Measurements from ENCODE around the gene IGF2R. TPM values are rescaled to one million over a fixed set of nuclear protein-coding genes. Genes with fewer than 3 reads are reported as not detected.
A peak's percentile ranks its signal among the peaks of the same experiment; 100 is the strongest.

Gene IGF2R
- total RNA-seq, 5 donors from 2014 or later (not counting 1 experiment from before 2014, with no cell fraction given) = 63.4 to 87.5 (median 70.5) TPM

DNA sequence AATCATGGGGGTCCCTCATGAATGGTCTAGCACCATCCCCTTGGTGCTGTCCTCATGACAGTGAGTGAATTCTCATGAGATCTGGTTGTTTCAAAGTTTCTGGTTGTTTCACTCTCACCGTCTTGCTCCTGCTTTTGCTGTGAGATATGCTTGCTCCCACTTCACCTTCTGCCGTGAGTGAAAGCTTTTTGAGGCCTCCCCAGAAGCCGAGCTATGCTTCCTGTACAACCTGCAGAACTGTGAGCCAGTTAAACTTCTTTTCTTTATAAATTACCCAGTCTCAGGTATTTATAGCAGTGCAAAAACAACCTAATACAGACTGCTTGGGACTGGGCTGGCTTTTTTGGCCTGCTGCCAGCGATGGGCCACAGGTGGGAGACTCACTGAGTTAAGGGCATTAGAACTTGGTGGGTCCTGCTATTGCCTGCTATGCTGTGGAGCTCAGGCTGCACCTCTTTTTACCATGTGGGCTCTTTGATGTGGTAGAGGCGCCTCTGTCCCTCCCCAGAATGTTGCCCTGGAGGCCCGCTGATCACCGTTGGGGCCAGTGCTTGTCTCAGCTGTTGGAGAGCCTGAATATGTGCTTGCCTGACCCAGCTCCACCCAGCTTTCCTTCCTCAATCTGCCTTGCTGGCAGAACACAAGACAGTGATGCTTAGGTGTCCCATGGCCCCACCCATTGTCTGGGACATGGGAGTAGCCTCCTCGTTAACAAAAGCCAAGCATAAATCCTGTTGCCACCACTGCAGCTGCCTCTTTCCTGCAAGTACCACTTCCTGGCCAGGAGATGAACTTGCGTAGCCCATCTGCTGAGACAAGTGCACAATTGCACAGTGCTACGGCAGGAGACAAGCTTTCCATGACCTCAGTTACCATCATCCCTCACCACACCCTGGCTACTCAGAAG is 47.1 kb downstream of the IGF2R start:
- Mint-ChIP-seq H3K4me3 (peak overlapping the region; percentile 46 to 64 (median 55)), H3K36me3 (peaks cover 42% of the 10 kb centered on the region), H3K4me1 (peaks cover 54 to 65% (median 59%) of the 10 kb centered on the region in 3 donors), H3K27ac (peak overlapping the region; percentile 96 to 97), H3K27me3 (no peaks in the 10 kb centered on the region), H3K9me3 (no peaks in the 10 kb centered on the region)
- H3K27me3 ChIP-seq (replicated peaks in 1 of 2; ENCODE audit: control insufficient read depth in 2 of 2, extremely low read depth in 1 of 2, insufficient read depth in 2 of 2, low read length in 1 of 2) = no peaks in the 10 kb centered on the region
- WGBS (ENCODE audit: insufficient coverage) = 4% methylated on average over 8 of the region's 10 CpGs
- ChIA-PET CTCF (interaction anchor here in 1 of 2 donors (0.6 to 1.2 kb wide), 5 partner anchors 12 to 946 kb away, joined by 3 read pairs; no protein-coding TSS in a partner anchor), POLR2A (interaction anchor here (0.6 kb wide), 5 partner anchors 8 to 1000 kb away, joined by 3 read pairs; no protein-coding TSS in a partner anchor)
- H3K36me3 ChIP-seq (ENCODE audit: control insufficient read depth in 2 of 2, extremely low read depth in 1 of 2, insufficient read depth in 1 of 2, low read length in 1 of 2) = peaks cover 0 to 18% of the 10 kb centered on the region in 2 donors
- peaks cover 2% of the 10 kb centered on the region for H3K9me3 ChIP-seq
- H3K4me3 ChIP-seq (ENCODE audit: control insufficient read depth in 1 of 2, extremely low read depth in 1 of 2, low read length in 1 of 2) = peak overlapping the region in 1 of 2 donors; percentile 15
- H3K4me1 ChIP-seq (ENCODE audit: control insufficient read depth in 1 of 2, extremely low read depth in 1 of 2, insufficient read depth in 2 of 2, low read length in 2 of 2) = peaks cover 32 to 33% of the 10 kb centered on the region in 2 experiments
- peak in 29 of 35 experiments; percentile 12 to 58 (median 25) for DNase-seq
- peak overlapping the region; percentile 82 for H3K27ac ChIP-seq (ENCODE audit: low read length)
- ATAC-seq (replicated peaks in 1 of 4) = peak; percentile 63 to 69 (median 67)

DNA sequence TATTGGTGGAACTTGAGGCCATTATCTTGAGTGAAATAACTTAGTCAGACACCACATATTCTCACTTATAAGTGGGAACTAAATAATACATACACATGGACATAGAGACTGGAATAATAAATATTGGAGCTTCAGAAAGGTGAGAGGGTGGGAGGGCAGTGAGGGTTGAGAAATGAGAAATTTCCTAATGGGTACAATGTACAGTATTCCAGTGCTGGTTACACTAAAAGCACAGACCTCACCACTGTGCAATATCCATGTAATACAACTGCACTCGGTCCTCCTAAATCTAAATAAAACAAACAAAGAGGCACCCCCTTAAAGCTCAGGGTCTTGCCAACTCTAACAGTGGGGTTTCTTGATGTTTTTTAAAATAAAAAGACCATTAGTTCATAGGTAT is 53.2 kb downstream of the IGF2R start:
- H3K27ac ChIP-seq (ENCODE audit: low read length) = no peak overlapping the region
- peaks cover 2% of the 10 kb centered on the region for H3K9me3 ChIP-seq
- H3K27me3 ChIP-seq (replicated peaks in 1 of 2; ENCODE audit: control insufficient read depth in 2 of 2, extremely low read depth in 1 of 2, insufficient read depth in 2 of 2, low read length in 1 of 2) = no peaks in the 10 kb centered on the region
- Mint-ChIP-seq H3K9me3 (no peaks in the 10 kb centered on the region), H3K36me3 (peaks cover 27% of the 10 kb centered on the region), H3K27ac (no peak overlapping the region), H3K4me1 (peaks cover 10 to 19% (median 15%) of the 10 kb centered on the region in 3 donors), H3K27me3 (no peaks in the 10 kb centered on the region), H3K4me3 (no peak overlapping the region)
- ChIA-PET CTCF (interaction anchor here in 1 of 2 donors (0.6 kb wide), 1 partner anchor 298 kb away, joined by 3 read pairs; no protein-coding TSS in a partner anchor), POLR2A (interaction anchor here in 1 of 2 donors (0.6 kb wide), 1 partner anchor 322 kb away, joined by 3 read pairs; no protein-coding TSS in a partner anchor)
- DNase-seq (no peak), ATAC-seq (replicated peaks in 1 of 4) (no peak)
- no peaks in the 10 kb centered on the region for H3K4me1 ChIP-seq (ENCODE audit: control insufficient read depth in 1 of 2, extremely low read depth in 1 of 2, insufficient read depth in 2 of 2, low read length in 2 of 2)
- WGBS (ENCODE audit: insufficient coverage) = no CpG with 5 or more reads among the region's 1 CpG
- H3K4me3 ChIP-seq (ENCODE audit: control insufficient read depth in 1 of 2, extremely low read depth in 1 of 2, low read length in 1 of 2) = no peak overlapping the region
- peaks cover 0 to 31% of the 10 kb centered on the region in 2 donors for H3K36me3 ChIP-seq (ENCODE audit: control insufficient read depth in 2 of 2, extremely low read depth in 1 of 2, insufficient read depth in 1 of 2, low read length in 1 of 2)

DNA sequence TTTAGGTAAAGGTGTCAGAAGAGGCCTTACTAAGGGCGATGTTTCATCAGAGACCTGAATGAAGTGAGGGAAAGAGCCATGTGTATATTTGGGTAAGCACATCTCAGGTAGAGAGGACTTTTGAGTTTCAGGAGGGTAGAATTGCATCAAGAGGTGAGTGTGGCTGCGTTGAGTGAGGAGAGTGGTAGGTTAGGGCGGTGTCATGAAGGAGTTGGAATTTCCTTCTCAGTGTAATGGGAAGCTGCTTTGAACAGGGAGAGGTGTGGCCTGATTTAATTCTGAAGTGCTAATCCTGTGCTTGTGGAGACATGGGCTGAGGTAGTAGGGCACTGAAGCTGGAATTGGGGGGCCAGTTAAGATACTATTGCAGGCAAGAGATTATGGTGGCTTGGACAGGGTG is 53.9 kb downstream of the IGF2R start:
- no peak overlapping the region for H3K27ac ChIP-seq (ENCODE audit: low read length)
- peaks cover 32% of the 10 kb centered on the region for H3K36me3 Mint-ChIP-seq
- peaks cover 0 to 37% of the 10 kb centered on the region in 2 donors for H3K36me3 ChIP-seq (ENCODE audit: control insufficient read depth in 2 of 2, extremely low read depth in 1 of 2, insufficient read depth in 1 of 2, low read length in 1 of 2)
- no peaks in the 10 kb centered on the region for H3K9me3 Mint-ChIP-seq
- ATAC-seq (replicated peaks in 1 of 4) (no peak), DNase-seq (no peak)
- 98% methylated on average over 3 of the region's 3 CpGs for WGBS (ENCODE audit: insufficient coverage)
- no peaks in the 10 kb centered on the region for H3K27me3 Mint-ChIP-seq
- H3K27ac Mint-ChIP-seq = no peak overlapping the region
- H3K4me1 ChIP-seq (ENCODE audit: control insufficient read depth in 1 of 2, extremely low read depth in 1 of 2, insufficient read depth in 2 of 2, low read length in 2 of 2) = no peaks in the 10 kb centered on the region
- peaks cover 14 to 20% (median 14%) of the 10 kb centered on the region in 3 donors for H3K4me1 Mint-ChIP-seq
- H3K9me3 ChIP-seq = peaks cover 2% of the 10 kb centered on the region
- H3K4me3 ChIP-seq (ENCODE audit: control insufficient read depth in 1 of 2, extremely low read depth in 1 of 2, low read length in 1 of 2) = no peak overlapping the region
- POLR2A ChIA-PET = no interaction called here
- H3K27me3 ChIP-seq (replicated peaks in 1 of 2; ENCODE audit: control insufficient read depth in 2 of 2, extremely low read depth in 1 of 2, insufficient read depth in 2 of 2, low read length in 1 of 2) = no peaks in the 10 kb centered on the region
- CTCF ChIA-PET = interaction anchor here in 1 of 2 donors (0.6 kb wide), 1 partner anchor 298 kb away, joined by 3 read pairs; no protein-coding TSS in a partner anchor
- H3K4me3 Mint-ChIP-seq = no peak overlapping the region

DNA sequence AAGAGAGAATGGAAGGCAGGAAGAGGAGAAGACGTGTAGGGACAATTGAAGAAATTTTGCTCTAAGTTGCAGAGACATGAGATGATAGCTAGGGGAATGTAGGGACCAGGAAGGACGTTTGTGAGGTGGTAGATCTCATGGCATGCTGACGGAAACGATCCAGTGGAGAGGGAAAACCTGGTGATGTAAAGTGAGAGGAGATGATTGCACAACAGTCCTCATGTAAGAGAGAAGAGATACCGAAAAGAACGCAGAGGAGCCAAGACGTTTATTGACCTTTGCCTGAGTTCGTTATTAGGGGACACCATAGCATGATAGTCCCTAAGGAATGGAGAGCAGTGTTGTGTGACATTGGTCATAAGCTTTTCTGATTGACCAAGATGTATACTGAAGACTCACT is 55.3 kb downstream of the IGF2R start:
- no peak for DNase-seq
- Histone ChIP-seq H3K27ac (ENCODE audit: low read length) (no peak overlapping the region), H3K4me1 (ENCODE audit: control insufficient read depth in 1 of 2, extremely low read depth in 1 of 2, insufficient read depth in 2 of 2, low read length in 2 of 2) (peaks cover 0 to 2% of the 10 kb centered on the region in 2 experiments), H3K9me3 (no peaks in the 10 kb centered on the region), H3K27me3 (replicated peaks in 1 of 2; ENCODE audit: control insufficient read depth in 2 of 2, extremely low read depth in 1 of 2, insufficient read depth in 2 of 2, low read length in 1 of 2) (no peaks in the 10 kb centered on the region), H3K4me3 (ENCODE audit: control insufficient read depth in 1 of 2, extremely low read depth in 1 of 2, low read length in 1 of 2) (no peak overlapping the region), H3K36me3 (ENCODE audit: control insufficient read depth in 2 of 2, extremely low read depth in 1 of 2, insufficient read depth in 1 of 2, low read length in 1 of 2) (peaks cover 0 to 45% of the 10 kb centered on the region in 2 donors)
- Mint-ChIP-seq H3K36me3 (peaks cover 28% of the 10 kb centered on the region), H3K27me3 (no peaks in the 10 kb centered on the region), H3K4me1 (peaks cover 10 to 15% (median 15%) of the 10 kb centered on the region in 3 donors), H3K4me3 (no peak overlapping the region), H3K27ac (no peak overlapping the region), H3K9me3 (no peaks in the 10 kb centered on the region)
- WGBS (ENCODE audit: insufficient coverage) = 99% methylated on average over 6 of the region's 8 CpGs
- ChIA-PET CTCF (no interaction called here), POLR2A (no interaction called here)
- ATAC-seq (replicated peaks in 1 of 4) = no peak

DNA sequence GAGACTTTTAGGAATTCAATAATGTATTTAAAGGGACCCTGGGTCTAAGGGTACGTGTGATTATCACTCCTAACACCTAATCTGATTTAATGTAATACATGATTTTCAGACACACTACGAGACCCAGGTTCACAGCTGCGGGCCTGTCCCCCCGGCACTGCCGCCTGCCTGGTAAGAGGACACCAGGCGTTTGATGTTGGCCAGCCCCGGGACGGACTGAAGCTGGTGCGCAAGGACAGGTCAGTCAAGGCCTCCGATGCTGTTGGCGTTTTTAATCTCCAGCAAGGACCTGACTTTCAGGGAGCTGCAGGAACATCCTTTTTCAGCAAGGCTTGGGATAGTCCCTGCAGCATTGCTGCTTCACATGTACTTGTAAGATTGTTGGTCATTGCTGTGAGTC is 58.2 kb downstream of the IGF2R start:
- Histone ChIP-seq H3K4me1 (ENCODE audit: control insufficient read depth in 1 of 2, extremely low read depth in 1 of 2, insufficient read depth in 2 of 2, low read length in 2 of 2) (peaks cover 0 to 2% of the 10 kb centered on the region in 2 experiments), H3K4me3 (ENCODE audit: control insufficient read depth in 1 of 2, extremely low read depth in 1 of 2, low read length in 1 of 2) (no peak overlapping the region), H3K27ac (ENCODE audit: low read length) (no peak overlapping the region), H3K36me3 (ENCODE audit: control insufficient read depth in 2 of 2, extremely low read depth in 1 of 2, insufficient read depth in 1 of 2, low read length in 1 of 2) (peaks cover 10 to 66% of the 10 kb centered on the region in 2 donors), H3K27me3 (replicated peaks in 1 of 2; ENCODE audit: control insufficient read depth in 2 of 2, extremely low read depth in 1 of 2, insufficient read depth in 2 of 2, low read length in 1 of 2) (no peaks in the 10 kb centered on the region), H3K9me3 (no peaks in the 10 kb centered on the region)
- Mint-ChIP-seq H3K4me3 (no peak overlapping the region), H3K36me3 (peaks cover 46% of the 10 kb centered on the region), H3K9me3 (no peaks in the 10 kb centered on the region), H3K27ac (no peak overlapping the region), H3K27me3 (no peaks in the 10 kb centered on the region), H3K4me1 (peaks cover 4 to 19% (median 11%) of the 10 kb centered on the region in 3 donors)
- ChIA-PET POLR2A (no interaction called here), CTCF (no interaction called here)
- DNase-seq (no peak), ATAC-seq (replicated peaks in 1 of 4) (no peak)
- 95% methylated on average over 8 of the region's 11 CpGs for WGBS (ENCODE audit: insufficient coverage)

DNA sequence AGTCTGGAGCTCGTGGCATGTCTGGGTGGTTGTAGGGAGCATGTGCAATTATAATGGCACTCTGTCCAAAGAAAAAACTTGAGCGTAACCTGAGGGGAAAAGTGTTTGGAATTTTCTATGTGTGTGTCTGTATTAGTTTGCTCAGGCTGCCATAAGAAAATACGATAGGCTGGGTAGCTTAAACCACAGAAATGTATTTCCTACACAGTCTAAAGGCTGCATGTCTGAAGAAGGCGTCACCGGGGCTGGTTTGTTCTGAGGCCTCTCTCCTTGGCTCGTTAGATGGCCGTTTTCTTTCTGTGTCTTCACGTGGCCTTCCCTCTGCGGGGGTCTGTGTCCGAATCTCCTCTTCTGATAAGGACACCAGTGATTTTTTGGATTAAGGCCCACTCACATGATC is 59.0 kb downstream of the IGF2R start:
- 95% methylated on average over 8 of the region's 10 CpGs for WGBS (ENCODE audit: insufficient coverage)
- ChIA-PET POLR2A (no interaction called here), CTCF (interaction anchor here in 1 of 2 donors (0.6 to 1.1 kb wide), 2 partner anchors 12 to 98 kb away, joined by 3 read pairs; no protein-coding TSS in a partner anchor)
- Mint-ChIP-seq H3K36me3 (peaks cover 54% of the 10 kb centered on the region), H3K27me3 (no peaks in the 10 kb centered on the region), H3K4me3 (no peak overlapping the region), H3K27ac (peak overlapping the region in 1 of 2 donors; percentile 57), H3K4me1 (peaks cover 4 to 19% (median 11%) of the 10 kb centered on the region in 3 donors), H3K9me3 (no peaks in the 10 kb centered on the region)
- Histone ChIP-seq H3K4me3 (ENCODE audit: control insufficient read depth in 1 of 2, extremely low read depth in 1 of 2, low read length in 1 of 2) (no peak overlapping the region), H3K27me3 (replicated peaks in 1 of 2; ENCODE audit: control insufficient read depth in 2 of 2, extremely low read depth in 1 of 2, insufficient read depth in 2 of 2, low read length in 1 of 2) (no peaks in the 10 kb centered on the region), H3K4me1 (ENCODE audit: control insufficient read depth in 1 of 2, extremely low read depth in 1 of 2, insufficient read depth in 2 of 2, low read length in 2 of 2) (peaks cover 0 to 2% of the 10 kb centered on the region in 2 experiments), H3K36me3 (ENCODE audit: control insufficient read depth in 2 of 2, extremely low read depth in 1 of 2, insufficient read depth in 1 of 2, low read length in 1 of 2) (peaks cover 10 to 74% of the 10 kb centered on the region in 2 donors), H3K9me3 (no peaks in the 10 kb centered on the region), H3K27ac (ENCODE audit: low read length) (no peak overlapping the region)
- ATAC-seq (replicated peaks in 1 of 4) (no peak), DNase-seq (no peak)

Measured in T-cell (primary cell).